H9 (cell line): Measurements from ENCODE around the gene SCFD2. TPM values are rescaled to one million over a fixed set of nuclear protein-coding genes. Genes with fewer than 3 reads are reported as not detected.

Experiments
- DNase-seq: peaks from one replicate; pipeline ENCODE4 v3.0.0-alpha.2; 2017
- H2AFZ ChIP-seq: one replicate; pipeline ENCODE4 v1.6.1; 2013; ENCODE audit warnings: mild to moderate bottlenecking, low read length, control low read depth, moderate library complexity
- H2AK5ac ChIP-seq: 2 replicates; pipeline ENCODE4 v1.6.1; 2013; ENCODE audit warnings: low read length, control low read depth, mixed read lengths; ENCODE audit not compliant: insufficient read length
- H2BK120ac ChIP-seq: one replicate; pipeline ENCODE4 v1.6.1; 2013; ENCODE audit warnings: low read depth, mild to moderate bottlenecking, low read length, control low read depth, inconsistent platforms; ENCODE audit not compliant: poor library complexity, severe bottlenecking
- H2BK12ac ChIP-seq: 2 replicates; pipeline ENCODE4 v1.6.1; 2013; ENCODE audit warnings: low read length, control low read depth, mixed read lengths, low read depth; ENCODE audit not compliant: insufficient read length
- H2BK15ac ChIP-seq: 2 replicates; pipeline ENCODE4 v1.6.1; 2013; ENCODE audit warnings: low read depth, low read length, control low read depth
- H2BK20ac ChIP-seq: one replicate; pipeline ENCODE4 v1.6.1; 2013; ENCODE audit warnings: low read depth, mild to moderate bottlenecking, low read length, control low read depth, inconsistent platforms; ENCODE audit not compliant: poor library complexity, severe bottlenecking
- H2BK5ac ChIP-seq: 2 replicates; pipeline ENCODE4 v1.6.1; 2013; ENCODE audit warnings: low read length, control low read depth, mixed read lengths; ENCODE audit not compliant: insufficient read length
- H3K14ac ChIP-seq: 2 replicates; pipeline ENCODE4 v1.6.1; 2013; ENCODE audit warnings: low read length, control low read depth; ENCODE audit not compliant: insufficient read depth
- H3K18ac ChIP-seq: 2 replicates; pipeline ENCODE4 v1.6.1; 2013; ENCODE audit warnings: low read depth, mild to moderate bottlenecking, mixed read lengths, low read length, control low read depth; ENCODE audit not compliant: insufficient read length
- H3K23ac ChIP-seq: 2 replicates; pipeline ENCODE4 v1.6.1; 2013; ENCODE audit warnings: low read length, control low read depth, mixed read lengths, low read depth; ENCODE audit not compliant: insufficient read length
- H3K23me2 ChIP-seq: 2 replicates; pipeline ENCODE4 v1.6.1; 2013; ENCODE audit warnings: low read depth, mild to moderate bottlenecking, mixed read lengths, low read length, control low read depth; ENCODE audit not compliant: insufficient read length, poor library complexity, severe bottlenecking
- H3K27ac ChIP-seq: 2 replicates; pipeline ENCODE4 v1.5.1; 2013; ENCODE audit warnings: low read length, control low read depth, mixed read lengths, low read depth; ENCODE audit not compliant: insufficient read length
- H3K27me3 ChIP-seq: 2 replicates; pipeline ENCODE4 v1.6.1; 2013; ENCODE audit warnings: low read length, control low read depth, inconsistent platforms; ENCODE audit not compliant: insufficient read depth
- H3K4ac ChIP-seq: 2 replicates; pipeline ENCODE4 v1.6.1; 2013; ENCODE audit warnings: low read depth, mild to moderate bottlenecking, control low read depth, inconsistent platforms, low read length, moderate library complexity
- H3K4me1 ChIP-seq: 2 replicates; pipeline ENCODE4 v1.6.1; 2013; ENCODE audit warnings: low read length, control low read depth, inconsistent platforms; ENCODE audit not compliant: insufficient read depth
- H3K4me2 ChIP-seq: 2 replicates; pipeline ENCODE4 v1.6.1; 2013; ENCODE audit warnings: low read length, control low read depth, mixed read lengths; ENCODE audit not compliant: insufficient read length, insufficient read depth
- H3K56ac ChIP-seq: 2 replicates; pipeline ENCODE4 v1.6.1; 2013; ENCODE audit warnings: low read depth, mild to moderate bottlenecking, mixed read lengths, low read length, control low read depth; ENCODE audit not compliant: insufficient read length
- H3K79me1 ChIP-seq: 2 replicates; pipeline ENCODE4 v1.6.1; 2013; ENCODE audit warnings: low read depth, mild to moderate bottlenecking, moderate library complexity, low read length, control low read depth, inconsistent platforms; ENCODE audit not compliant: insufficient read depth, poor library complexity, severe bottlenecking
- H3K79me2 ChIP-seq: 2 replicates; pipeline ENCODE4 v1.6.1; 2013; ENCODE audit warnings: low read length, control low read depth, inconsistent platforms; ENCODE audit not compliant: insufficient read depth
- H3K9ac ChIP-seq: 2 replicates; pipeline ENCODE4 v1.6.1; 2013; ENCODE audit warnings: low read length, control low read depth, mixed read lengths; ENCODE audit not compliant: insufficient read length; ENCODE audit errors: extremely low read depth
- H3K9me3 ChIP-seq: one replicate; pipeline ENCODE4 v1.6.1; 2013; ENCODE audit warnings: low read depth, low read length, inconsistent platforms; ENCODE audit not compliant: control insufficient read depth
- H3T11ph ChIP-seq: one replicate; pipeline ENCODE4 v1.6.1; 2013; ENCODE audit warnings: mild to moderate bottlenecking, low read length, control low read depth, inconsistent platforms
- H4K20me1 ChIP-seq: one replicate; pipeline ENCODE4 v1.6.1; 2013; ENCODE audit not compliant: control insufficient read depth, insufficient read length, insufficient read depth
- H4K5ac ChIP-seq: 2 replicates; pipeline ENCODE4 v1.6.1; 2013; ENCODE audit warnings: low read depth, mild to moderate bottlenecking, mixed read lengths, low read length, control low read depth; ENCODE audit not compliant: insufficient read length
- H4K8ac ChIP-seq: replicated peaks from 2 replicates; pipeline ENCODE4 v1.6.1; 2013; ENCODE audit warnings: low read length, control low read depth, mixed read lengths, low read depth; ENCODE audit not compliant: insufficient read length
- H4K91ac ChIP-seq: 2 replicates; pipeline ENCODE4 v1.6.1; 2013; ENCODE audit warnings: low read depth, mild to moderate bottlenecking, moderate library complexity, mixed read lengths, low read length, control low read depth; ENCODE audit not compliant: insufficient read length
- H3K27ac Mint-ChIP-seq, 3 experiments: 2 replicates in 2 of 3; 3 replicates in 1 of 3; pipeline ENCODE4 v1.8.0; 2020 to 2021; ENCODE audit warnings: mixed read lengths in 3 of 3, mild to moderate bottlenecking in 1 of 3, moderate library complexity in 1 of 3
- H3K27me3 Mint-ChIP-seq: 2 replicates; pipeline ENCODE4 v1.8.0; 2021; ENCODE audit warnings: low read depth, mild to moderate bottlenecking, moderate library complexity, mixed read lengths
- H3K36me3 Mint-ChIP-seq, 3 experiments: 2 replicates in 2 of 3; 3 replicates in 1 of 3; pipeline ENCODE4 v1.8.0; 2020 to 2021; ENCODE audit warnings: low read depth in 3 of 3, mixed read lengths in 3 of 3; ENCODE audit not compliant: insufficient read depth in 1 of 3
- H3K4me1 Mint-ChIP-seq, 2 experiments: 2 replicates each; pipeline ENCODE4 v1.8.0; 2020; ENCODE audit warnings: mixed read lengths in 2 of 2
- H3K4me3 Mint-ChIP-seq, 2 experiments: 2 replicates in 1 of 2; 3 replicates in 1 of 2; pipeline ENCODE4 v1.8.0; 2020 to 2021; ENCODE audit warnings: mild to moderate bottlenecking in 2 of 2, mixed read lengths in 2 of 2, moderate library complexity in 1 of 2
- H3K9me3 Mint-ChIP-seq, 2 experiments: 2 replicates in 1 of 2; 3 replicates in 1 of 2; pipeline ENCODE4 v1.8.0; 2020; ENCODE audit warnings: mild to moderate bottlenecking in 2 of 2, mixed read lengths in 2 of 2, moderate library complexity in 1 of 2
- WGBS: extraction: QIAGEN DNeasy Blood & Tissue Kit; methylation state at CpG from one replicate; pipeline ENCODE4 v1.1.7; 2013; ENCODE audit warnings: missing lambda C conversion rate, low lambda C conversion rate, mixed read lengths; ENCODE audit not compliant: insufficient read length; ENCODE audit errors: extremely low coverage; 5-methylcytosine and 5-hydroxymethylcytosine counted together
- total RNA-seq: library from RNA; stranded (reverse); gene quantifications from 2 replicates; pipeline ENCODE4 v1.2.1, GENCODE V29; 2021
- TF ChIP-seq, protein P1 (sequence below): fragments of 200-600 bp; sonication (generic); conservative IDR thresholded peaks from 3 replicates; pipeline ENCODE4 v1.8.0; 2021; ENCODE audit warnings: antibody characterized with exemption, mild to moderate bottlenecking

The SCFD2 gene
- total RNA-seq, 1 experiment from 2014 or later = 10.1 TPM

DNA sequence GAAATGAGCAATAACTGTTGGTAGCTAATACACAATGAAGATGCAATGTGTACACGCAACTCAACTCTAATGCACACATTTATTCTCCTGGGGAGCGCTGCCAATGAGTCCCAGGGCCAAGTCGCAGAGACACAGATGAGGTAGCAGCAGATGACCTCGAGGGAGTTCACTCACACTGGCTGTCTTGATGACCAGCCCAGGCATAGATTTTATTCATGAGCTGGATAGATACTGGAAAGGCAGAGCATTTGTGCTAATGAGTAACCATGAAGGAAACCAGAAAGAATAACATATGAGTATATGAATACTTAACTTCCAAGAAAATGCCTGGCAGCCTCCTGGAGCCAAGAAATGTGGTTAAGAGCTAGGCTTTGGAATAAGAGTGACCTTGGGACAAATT, 461.4 kb downstream of the SCFD2 start:
- no peak overlapping the region for H2AK5ac ChIP-seq
- no peak overlapping the region for H3K4me2 ChIP-seq
- H2BK15ac ChIP-seq = no peak overlapping the region
- H4K20me1 ChIP-seq = no peaks in the 10 kb centered on the region
- H3K79me1 ChIP-seq = no peaks in the 10 kb centered on the region
- H2BK12ac ChIP-seq = no peak overlapping the region
- H3K4ac ChIP-seq = no peak overlapping the region
- no peaks in the 10 kb centered on the region for H3K4me1 ChIP-seq
- peaks cover 20 to 31% (median 21%) of the 10 kb centered on the region in 3 experiments for H3K36me3 Mint-ChIP-seq
- peaks cover 29% of the 10 kb centered on the region in 2 experiments for H3K9me3 Mint-ChIP-seq
- no peak overlapping the region for H3K27ac Mint-ChIP-seq
- no peak overlapping the region for H3T11ph ChIP-seq
- no peak overlapping the region for H3K14ac ChIP-seq
- TF ChIP-seq, protein P1, sequence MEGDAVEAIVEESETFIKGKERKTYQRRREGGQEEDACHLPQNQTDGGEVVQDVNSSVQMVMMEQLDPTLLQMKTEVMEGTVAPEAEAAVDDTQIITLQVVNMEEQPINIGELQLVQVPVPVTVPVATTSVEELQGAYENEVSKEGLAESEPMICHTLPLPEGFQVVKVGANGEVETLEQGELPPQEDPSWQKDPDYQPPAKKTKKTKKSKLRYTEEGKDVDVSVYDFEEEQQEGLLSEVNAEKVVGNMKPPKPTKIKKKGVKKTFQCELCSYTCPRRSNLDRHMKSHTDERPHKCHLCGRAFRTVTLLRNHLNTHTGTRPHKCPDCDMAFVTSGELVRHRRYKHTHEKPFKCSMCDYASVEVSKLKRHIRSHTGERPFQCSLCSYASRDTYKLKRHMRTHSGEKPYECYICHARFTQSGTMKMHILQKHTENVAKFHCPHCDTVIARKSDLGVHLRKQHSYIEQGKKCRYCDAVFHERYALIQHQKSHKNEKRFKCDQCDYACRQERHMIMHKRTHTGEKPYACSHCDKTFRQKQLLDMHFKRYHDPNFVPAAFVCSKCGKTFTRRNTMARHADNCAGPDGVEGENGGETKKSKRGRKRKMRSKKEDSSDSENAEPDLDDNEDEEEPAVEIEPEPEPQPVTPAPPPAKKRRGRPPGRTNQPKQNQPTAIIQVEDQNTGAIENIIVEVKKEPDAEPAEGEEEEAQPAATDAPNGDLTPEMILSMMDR = no peak
- no peak for DNase-seq
- peaks cover 5 to 11% of the 10 kb centered on the region in 2 experiments for H3K4me1 Mint-ChIP-seq
- H3K27me3 ChIP-seq = no peaks in the 10 kb centered on the region
- no peak overlapping the region for H2BK20ac ChIP-seq
- no peak overlapping the region for H4K8ac ChIP-seq
- H3K9ac ChIP-seq = no peak overlapping the region
- no CpG with 5 or more reads among the region's 4 CpGs for WGBS
- no peak overlapping the region for H3K56ac ChIP-seq
- no peak overlapping the region for H4K91ac ChIP-seq
- no peak overlapping the region for H3K18ac ChIP-seq
- H3K4me3 Mint-ChIP-seq = no peak overlapping the region
- peaks cover 11% of the 10 kb centered on the region for H3K9me3 ChIP-seq
- no peaks in the 10 kb centered on the region for H3K27me3 Mint-ChIP-seq
- no peaks in the 10 kb centered on the region for H3K23me2 ChIP-seq
- H2BK120ac ChIP-seq = no peak overlapping the region
- H3K79me2 ChIP-seq = no peaks in the 10 kb centered on the region
- no peak overlapping the region for H3K27ac ChIP-seq
- H2AFZ ChIP-seq = no peak overlapping the region
- no peak overlapping the region for H3K23ac ChIP-seq
- H4K5ac ChIP-seq = no peak overlapping the region
- H2BK5ac ChIP-seq = no peak overlapping the region
